GM18907 (cell line): ENCODE data around the gene CIB2.

Source experiments
- ATAC-seq: cut with Tn5 transposase; IDR thresholded peaks from one replicate; pipeline ENCODE4 v1.9.1; 2021; ENCODE audit warnings: mild to moderate bottlenecking, moderate library complexity; ENCODE audit not compliant: unreplicated experiment

CIB2 gene

GRCh38 chr15:78087951-78088772, 43.1 kb downstream of the CIB2 start:
- peak; percentile 59 for ATAC-seq

DNA sequence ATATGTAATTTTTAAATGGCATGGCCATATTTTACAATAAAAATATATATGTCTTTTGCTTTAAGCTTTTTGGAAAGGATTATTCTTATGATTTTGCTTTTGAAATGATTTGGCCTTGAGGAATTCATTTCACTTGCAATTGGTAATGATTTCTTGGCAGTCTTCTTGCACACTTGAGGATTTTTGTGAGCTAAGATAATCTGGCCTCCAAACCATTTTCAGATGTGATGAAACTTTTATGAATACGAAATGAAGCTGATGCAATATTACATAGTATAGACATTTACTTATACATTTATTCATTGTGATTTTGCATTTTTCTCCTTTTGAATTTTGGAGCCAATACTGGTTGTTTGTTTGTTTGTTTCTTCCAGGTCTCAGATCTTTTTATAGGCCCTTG, 45.3 kb downstream of the CIB2 start:
- ATAC-seq = no peak

GRCh38 chr15:78084449-78084750, 46.8 kb downstream of the CIB2 start:
- no peak for ATAC-seq

GRCh38 chr15:78083687-78084448, 47.4 kb downstream of the CIB2 start:
- ATAC-seq = peak; percentile 46

GRCh38 chr15:78083186-78083585, 48.1 kb downstream of the CIB2 start:
- no peak for ATAC-seq

GRCh38 chr15:78082743-78083110, 48.5 kb downstream of the CIB2 start:
- ATAC-seq = no peak

DNA sequence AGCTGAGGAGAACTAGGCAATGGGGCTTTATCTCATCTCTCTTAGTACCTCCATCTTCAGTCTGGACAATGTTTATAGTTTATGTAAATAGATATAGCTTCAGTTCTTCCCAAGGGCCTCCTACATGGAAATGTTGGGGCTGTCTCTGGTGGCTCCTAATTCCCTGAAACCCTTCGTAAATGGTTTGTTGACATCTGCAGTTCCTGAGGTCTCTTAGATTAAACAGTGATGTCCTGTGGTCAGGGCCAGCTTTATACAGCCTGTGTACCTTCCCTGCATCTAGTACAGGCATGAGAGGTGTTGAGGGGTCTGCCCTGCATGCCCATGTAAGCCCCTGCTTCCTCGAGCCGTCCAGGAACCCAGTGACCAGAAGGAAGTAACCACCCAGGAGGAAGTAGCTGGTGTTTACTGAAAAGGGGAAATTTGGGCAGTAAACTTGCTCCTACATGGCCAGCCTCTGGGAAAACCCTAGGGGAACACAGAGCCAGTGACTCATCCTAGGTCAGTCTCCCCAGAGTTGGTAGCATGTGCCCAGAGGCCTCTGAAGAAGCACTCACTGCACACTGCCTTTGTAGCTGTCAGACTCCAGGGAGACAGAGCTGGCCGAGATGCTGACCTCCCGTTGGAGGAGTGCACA, 49.0 kb downstream of the CIB2 start:
- ATAC-seq = no peak

GRCh38 chr15:78080088-78080460, 51.2 kb downstream of the CIB2 start:
- no peak for ATAC-seq

GRCh38 chr15:78079298-78080087, 51.8 kb downstream of the CIB2 start:
- no peak for ATAC-seq

DNA sequence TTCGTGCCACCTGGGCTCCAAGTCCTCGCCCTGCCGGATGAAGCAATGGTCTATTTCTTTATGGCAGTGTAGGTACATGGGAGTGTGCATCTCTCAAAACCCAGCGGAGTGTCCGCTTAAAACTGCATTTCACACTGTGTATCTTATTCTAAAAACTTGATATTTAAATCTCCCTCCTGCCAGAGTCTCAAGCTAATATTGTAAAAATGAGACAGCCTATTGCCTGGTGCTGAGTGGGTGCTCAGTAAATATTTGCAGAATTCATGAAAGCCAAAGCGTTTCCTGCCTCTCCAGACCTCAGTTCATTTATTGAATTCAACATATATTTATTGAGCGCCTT, 53.4 kb downstream of the CIB2 start:
- peak; percentile 3 for ATAC-seq

GRCh38 chr15:78077053-78077870, 54.0 kb downstream of the CIB2 start, which contains the start of gene TBC1D2B:
Gene TBC1D2B, minus strand, starts transcription at chr15:78077711. Its CDS starts 59 bp downstream, at chr15:78077652.
- ATAC-seq = peak; percentile 64

- peak; percentile 16 for ATAC-seq
These were observed 54.8 kb downstream of the CIB2 start for GRCh38 chr15:78076231-78077052.

DNA sequence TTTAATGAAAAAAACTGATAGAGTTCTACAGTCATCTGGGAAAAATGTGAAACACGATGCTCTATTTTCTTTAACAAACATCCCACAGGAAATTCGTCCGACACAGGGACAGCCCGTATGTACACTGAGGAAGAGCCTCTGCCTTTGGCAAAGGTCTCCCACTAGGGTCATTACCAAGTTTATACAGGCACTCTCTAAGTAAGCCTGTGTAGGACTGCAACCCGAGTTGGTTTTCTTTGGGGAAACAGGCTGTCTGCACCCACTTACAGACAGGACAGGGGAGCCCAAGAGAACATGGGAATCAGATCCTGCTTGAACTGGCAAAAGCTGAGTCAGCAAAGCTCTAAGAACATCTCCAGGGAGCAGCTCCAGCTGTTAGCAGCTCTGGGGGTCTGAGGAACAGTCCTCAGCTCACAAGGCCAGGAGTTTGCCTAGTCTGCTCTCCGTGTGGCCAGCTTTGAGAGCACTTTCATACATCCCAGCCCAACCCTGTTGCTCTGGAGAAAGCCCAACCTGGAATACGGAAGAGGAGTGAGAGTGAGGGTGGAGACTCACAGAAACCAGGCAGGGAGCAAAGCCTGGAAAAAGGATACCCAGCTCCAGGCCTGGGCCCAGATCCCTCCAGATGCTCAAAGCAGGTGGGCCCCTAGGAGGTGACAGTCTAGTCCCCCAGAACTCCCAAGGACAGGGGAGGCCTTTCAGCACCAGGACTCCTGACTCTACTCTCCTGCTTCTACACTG, 55.6 kb downstream of the CIB2 start:
- ATAC-seq = no peak

GRCh38 chr15:78073046-78073787, 58.0 kb downstream of the CIB2 start:
- no peak for ATAC-seq

- ATAC-seq = no peak
These were observed 59.0 kb downstream of the CIB2 start for GRCh38 chr15:78072080-78072892.

DNA sequence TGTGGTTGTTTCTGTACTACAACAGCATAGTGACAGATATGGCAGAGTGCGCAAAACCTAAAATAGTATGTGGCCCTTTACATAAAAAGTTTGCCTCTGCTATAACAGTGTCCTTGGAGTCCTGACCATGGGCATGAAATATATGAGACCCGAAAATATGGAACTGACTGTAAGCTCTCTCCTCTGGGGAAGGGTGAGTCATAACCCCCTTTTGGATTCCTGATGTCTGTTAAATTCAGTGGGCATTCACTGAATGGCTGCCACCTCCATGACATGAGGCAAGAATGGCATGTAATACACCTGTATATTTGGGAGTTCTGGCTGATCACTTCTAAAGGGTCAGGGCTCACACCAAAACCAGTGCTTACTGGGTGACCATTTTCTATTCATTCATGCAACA, 59.9 kb downstream of the CIB2 start:
- ATAC-seq = no peak

- no peak for ATAC-seq
These were observed 61.1 kb downstream of the CIB2 start for GRCh38 chr15:78070049-78070700.
